ENCODE measurements around the gene CLEC4E.
"Not testable (repeated sequence)": the region's sequence is repeated elsewhere in the genome, so short reads cannot be mapped to it uniquely, and the experiment has no call there.

The CLEC4E gene

GRCh38 chr12:8537820-8538219 lies 2.9 kb downstream of the CLEC4E start:
- DNase-seq (ENCODE audit: low spot score): not testable (repeated sequence)

DNA sequence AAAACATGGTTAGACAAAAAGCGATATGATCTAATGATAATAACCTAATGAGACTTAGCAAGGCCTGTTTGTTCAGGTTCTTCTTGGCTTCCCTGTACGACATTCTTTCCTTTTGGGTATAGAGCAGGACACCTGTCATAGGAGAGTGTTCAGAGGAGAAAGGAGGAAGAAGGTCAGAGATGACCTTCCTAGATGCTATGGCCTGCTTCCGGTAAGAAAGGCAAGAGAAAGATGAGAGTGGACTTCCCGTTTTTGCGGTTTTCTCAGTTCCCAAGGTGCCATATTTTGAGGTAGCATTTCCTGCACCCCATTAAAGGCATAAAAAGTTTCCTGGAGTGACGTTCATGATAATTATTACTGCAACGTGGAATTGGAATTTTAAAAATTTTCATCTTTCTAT lies 8.7 kb downstream of the CLEC4E start:
- DNase-seq (ENCODE audit: low spot score): no peak

DNA sequence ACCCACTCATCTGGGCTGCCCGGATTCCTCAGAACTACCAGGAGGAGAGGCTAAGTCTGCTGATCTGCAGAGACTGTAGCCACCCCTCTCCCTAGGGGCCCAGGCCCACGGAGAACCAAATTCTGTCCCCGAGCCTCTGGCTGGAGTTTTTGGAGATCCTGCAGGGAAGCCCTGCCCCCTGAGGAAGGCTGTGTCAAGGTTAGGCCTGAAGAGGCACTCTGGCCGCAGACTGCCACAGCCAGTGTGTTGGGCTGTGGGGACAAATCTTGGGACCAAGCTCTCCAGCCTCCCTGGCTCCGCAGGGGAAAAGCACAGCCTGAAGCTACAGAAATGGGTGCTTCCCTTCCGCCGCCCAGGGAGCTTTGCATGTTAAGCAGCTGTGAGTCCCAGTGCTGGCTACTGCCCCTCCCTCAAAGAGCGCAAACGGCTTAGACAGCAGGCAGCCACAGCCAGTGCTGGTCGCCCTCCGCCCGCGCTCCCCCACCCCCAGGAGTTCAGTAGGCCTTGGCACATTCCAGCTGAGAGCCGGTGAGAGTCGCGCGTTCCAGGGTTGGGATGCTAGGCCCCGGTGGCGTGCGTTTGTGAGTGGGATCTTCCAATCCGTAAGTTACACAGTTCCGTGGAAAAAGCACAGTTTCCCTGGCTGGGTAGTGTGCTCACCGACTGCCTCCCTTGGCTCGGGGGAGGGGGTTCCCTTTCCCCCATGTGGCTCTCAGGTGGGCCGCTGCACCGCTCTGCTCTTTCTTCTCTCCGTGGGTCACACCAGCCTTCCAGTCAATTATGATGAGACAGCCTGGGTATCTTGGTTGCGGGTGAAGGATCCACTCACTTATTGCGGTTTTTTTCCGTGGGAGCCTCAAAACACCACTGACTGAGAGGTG lies 13.2 kb downstream of the CLEC4E start:
- no peak for DNase-seq (ENCODE audit: low spot score)

DNA sequence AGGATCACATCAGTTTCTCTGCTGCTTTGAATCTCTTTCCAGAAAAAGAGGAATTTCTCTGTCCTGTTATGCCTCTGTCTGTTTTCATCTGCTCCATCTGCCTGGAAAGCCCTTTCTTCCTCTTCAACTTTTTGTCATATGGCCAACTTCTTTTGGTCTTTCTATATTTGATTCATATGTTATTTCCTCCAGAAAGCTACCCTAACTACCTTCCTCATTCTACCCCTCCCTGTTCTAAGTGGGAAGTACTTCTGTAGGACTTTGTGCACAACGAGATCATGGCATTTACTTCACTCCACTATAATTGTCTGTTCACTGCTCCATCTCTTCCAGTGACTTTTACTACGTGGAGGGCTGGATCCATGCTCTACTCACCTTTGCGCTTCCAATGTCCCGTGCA lies 21.5 kb downstream of the CLEC4E start:
- no peak for DNase-seq (ENCODE audit: low spot score)

GRCh38 chr12:8517971-8518370 lies 22.7 kb downstream of the CLEC4E start:
- no peak for DNase-seq (ENCODE audit: low spot score)

DNA sequence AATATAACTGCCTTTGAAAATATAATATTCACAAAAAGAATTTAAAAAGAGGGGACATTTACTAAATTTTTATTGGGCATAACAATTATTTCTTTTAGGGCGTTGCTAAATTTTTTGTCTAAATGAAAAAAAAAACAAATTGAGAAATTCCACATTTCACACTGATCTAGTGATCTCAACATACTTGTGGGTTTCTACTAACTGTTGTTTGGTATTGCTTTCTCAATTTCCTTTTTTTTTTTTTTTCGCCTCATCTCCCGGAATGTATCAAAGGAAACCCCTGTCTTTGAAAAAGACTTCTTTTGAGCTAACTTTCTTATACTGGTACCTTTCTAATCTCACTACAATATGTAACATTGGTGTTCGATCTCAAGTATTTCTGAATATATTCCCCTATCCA lies 27.4 kb downstream of the CLEC4E start, which contains the start of gene CLEC4D:
Gene CLEC4D, plus strand, starts transcription at position 248 of the 400 bp plus-strand sequence. CDS start 230 bp downstream, outside the sequence.
- DNase-seq (ENCODE audit: low spot score): no peak

DNA sequence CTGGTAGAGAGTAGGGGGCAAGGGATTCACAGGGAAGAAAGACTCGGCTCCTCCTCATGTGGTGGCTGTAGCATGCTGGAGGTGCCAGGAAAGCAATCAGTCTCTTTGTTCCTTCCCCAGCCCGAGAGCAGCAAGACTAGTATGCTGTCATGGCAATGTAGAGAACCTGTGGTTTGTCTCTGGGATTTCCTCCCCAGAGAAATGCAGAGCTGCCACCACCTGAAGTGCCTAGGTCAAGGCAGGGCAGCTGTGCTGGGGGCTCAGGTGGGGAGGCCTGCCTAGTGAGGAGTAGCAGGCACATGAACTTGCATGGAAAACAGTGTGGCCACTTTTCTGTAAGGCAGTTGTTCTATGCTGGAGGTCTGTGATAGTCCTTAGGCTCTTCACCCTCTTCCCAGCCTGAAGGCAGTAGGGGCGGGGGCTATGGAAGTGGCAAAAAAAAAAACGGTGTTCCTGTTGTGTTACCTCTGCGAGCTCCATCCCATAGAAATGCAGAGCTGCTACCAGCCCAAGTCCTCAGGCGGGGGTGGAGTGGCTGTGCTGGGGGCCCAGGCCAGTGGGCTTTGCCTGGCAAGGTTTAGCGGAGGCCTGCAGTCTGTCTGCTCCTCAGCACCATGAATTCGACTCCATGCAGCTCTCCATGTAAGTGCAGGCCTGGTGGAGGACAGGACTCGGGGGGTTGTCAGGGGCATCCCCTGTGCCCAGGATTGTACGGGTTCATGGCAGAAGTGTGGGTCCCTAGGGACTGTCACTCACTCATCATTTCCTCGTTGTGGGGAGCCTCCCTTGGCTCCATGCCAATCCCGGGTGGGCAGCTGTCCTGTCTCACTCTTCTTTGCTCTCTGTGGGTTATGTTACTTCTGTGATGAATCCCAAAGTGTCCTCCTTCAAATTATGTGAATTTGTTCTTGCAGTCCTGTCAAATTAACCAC lies 31.5 kb downstream of the CLEC4E start:
- DNase-seq (ENCODE audit: low spot score): no peak

GRCh38 chr12:8508223-8508622 lies 32.5 kb downstream of the CLEC4E start:
- DNase-seq (ENCODE audit: low spot score): no peak

DNA sequence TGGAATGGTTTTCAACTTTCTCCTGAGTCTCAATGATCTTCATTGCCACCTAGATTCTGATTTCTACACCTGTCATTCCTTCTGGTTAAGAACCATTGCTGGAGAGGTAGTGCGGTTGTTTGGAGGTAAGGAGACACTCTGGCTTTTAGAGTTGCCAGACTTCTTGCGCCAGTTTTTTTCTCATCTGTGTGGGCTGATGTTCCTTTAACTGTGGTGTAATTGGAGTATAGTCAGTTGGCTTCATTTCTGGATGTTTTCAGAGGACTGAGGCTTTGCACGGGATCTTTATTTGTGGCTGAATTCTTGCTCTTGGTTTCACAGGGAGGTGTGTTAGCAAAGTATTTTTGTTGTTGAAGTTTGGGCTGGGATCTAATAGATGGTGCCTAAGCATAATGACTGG lies 33.1 kb downstream of the CLEC4E start:
- DNase-seq (ENCODE audit: low spot score): no peak

DNA sequence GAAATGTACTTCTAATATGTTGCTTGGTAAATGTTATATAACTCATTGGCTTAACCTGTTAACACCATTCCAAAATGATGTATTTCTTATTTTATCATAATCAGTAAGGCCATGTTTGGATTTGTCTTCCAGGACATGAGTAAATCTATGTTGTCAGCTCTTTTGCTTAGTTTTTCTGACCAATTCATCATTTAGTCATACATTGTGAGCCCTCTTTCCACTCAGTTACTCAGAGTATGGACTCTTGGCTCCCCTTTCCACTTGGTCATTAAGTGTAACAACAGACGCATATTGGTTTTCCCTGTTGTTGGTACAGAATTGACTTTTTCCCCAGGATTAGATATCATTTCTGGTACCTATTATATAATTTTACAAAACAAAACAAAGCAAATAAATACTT lies 36.4 kb downstream of the CLEC4E start:
- DNase-seq (ENCODE audit: low spot score): no peak

DNA sequence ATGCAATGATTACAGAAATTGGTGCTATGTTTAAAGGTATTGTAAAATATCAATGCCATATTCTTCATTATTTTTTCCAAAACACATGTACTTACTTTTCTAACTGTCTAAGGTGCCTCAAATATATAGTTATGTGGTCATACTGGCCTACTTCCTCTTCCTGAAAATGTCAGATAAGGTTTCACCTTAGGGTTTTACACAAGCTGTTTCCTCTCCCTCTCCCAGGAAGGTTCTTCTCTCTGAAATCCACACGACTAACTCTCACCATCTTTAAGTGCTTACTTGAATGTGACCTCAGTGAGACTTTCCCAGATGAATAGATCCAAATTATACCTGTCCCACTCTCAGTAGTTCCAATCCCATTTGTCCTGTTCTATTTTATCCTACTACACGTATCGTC lies 39.0 kb downstream of the CLEC4E start:
- no peak for DNase-seq (ENCODE audit: low spot score)

GRCh38 chr12:8499616-8500015 lies 41.1 kb downstream of the CLEC4E start:
- DNase-seq (ENCODE audit: low spot score): no peak

DNA sequence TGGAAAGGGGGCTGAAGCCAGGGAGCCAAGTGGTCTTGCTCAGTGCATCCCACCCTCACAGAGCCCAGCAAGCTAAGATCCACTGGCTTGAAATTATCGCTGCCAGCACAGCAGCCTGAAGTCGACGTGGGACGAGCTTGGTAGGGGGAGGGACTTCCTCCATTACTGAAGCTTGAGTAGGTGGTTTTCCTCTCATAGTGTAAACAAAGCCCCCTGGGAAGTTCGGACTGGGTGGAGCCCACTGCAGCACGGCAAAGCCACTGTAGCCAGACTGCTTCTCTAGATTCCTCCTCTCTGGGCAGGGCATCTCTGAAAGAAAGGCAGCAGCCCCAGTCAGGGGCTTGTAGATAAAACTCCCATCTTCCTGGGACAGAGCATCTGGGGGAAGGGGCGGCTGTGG lies 44.6 kb downstream of the CLEC4E start:
- DNase-seq (ENCODE audit: low spot score): not testable (repeated sequence)

DNA sequence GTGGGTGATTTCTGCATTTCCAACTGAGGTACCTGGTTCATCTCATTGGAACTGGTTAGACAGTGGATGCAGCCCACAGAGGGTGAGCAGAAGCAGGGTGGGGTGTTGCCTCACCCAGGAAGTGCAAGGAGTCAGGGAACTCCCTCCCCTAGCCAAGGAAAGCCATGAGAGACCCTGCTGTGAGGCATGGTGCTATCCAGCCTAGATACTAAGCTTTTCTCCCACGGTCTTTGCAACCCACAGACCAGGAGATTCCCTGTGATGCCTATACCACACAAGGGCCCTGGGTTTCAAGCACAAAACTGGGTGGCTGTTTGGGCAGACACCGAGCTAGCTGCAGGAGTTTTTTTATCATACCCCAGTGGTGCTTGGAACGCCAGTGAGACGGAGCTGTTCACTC lies 45.0 kb downstream of the CLEC4E start:
- DNase-seq (ENCODE audit: low spot score): not testable (repeated sequence)

DNA sequence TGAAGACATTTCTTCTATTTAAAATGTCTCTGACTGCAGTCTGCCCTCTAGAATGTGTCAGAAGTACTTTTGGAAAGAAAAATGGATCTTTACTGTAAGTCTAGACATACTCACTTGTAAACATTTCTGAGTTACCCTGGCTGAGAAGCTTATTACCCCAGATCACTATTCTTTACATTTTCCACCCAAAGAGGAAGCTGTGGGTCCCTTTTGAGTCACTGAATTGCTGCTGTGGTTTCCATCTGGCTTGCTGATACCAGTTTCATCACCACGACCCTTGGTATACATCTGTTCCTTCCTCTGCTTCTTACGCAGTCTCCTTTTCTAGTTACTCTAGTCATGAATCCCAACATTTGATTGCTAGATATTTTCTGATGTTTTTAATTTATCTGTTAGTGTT lies 47.6 kb downstream of the CLEC4E start:
- no peak for DNase-seq (ENCODE audit: low spot score)

DNA sequence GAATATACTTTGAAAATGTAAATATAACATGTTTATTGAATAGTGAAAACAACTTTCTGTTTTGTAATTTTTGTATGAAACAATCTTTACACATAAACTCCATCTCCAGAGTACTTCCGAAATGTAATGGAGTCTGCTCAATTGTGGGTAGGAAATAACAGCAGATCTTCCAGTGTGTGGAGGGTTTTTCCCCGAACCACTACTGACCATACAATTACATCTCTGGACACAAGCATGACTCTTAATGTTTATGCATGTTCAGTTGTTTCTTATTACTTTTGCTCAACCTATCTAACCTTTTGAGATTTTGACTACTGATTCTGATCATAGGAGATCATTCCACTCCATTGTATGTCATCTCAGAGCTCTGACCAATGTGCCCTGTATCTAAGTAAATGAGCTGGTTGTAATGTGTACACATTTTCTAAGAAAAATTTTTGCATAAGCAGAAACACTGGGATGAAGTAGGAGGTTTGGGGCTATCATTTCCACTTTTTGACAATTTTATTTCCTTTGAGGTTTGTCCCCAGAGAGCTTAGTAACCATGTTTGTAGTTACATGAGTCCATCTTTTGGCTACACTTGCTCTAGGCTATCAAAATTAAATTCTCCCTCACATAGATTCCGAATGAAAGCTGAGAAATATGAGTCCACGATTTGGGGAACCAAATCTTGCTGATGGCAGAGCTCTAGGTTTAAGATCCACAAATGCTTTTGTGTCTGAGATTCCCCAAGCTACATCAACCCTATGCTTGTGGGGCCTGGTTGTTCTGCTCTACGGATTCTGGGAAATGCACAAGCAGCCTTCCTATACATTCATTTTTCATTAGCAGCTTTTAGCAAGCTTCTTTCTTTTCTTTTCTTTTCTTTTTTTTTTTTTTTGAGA lies 48.8 kb downstream of the CLEC4E start:
- no peak for DNase-seq (ENCODE audit: low spot score)

All from COLO829 (cell line).